HG03175 (cell line): ENCODE results near the gene TMC4.

ENCODE experiments used
- ATAC-seq: cut with Tn5 transposase; IDR thresholded peaks from one replicate; pipeline ENCODE4 v1.9.1; 2021; ENCODE audit warnings: mild to moderate bottlenecking, moderate library complexity; ENCODE audit not compliant: unreplicated experiment

Gene TMC4

GRCh38 chr19:54136086-54136863, 36.7 kb downstream of the TMC4 start:
- ATAC-seq: no peak

- no peak for ATAC-seq
Observed at GRCh38 chr19:54133957-54134590, 38.9 kb downstream of the TMC4 start.

- no peak for ATAC-seq
Observed at GRCh38 chr19:54133312-54133956, 39.5 kb downstream of the TMC4 start.

GRCh38 chr19:54129617-54129996, 43.4 kb downstream of the TMC4 start:
- ATAC-seq: no peak

GRCh38 chr19:54128796-54129616, 44.0 kb downstream of the TMC4 start:
- no peak for ATAC-seq

- no peak for ATAC-seq
Observed at GRCh38 chr19:54128441-54128725, 44.6 kb downstream of the TMC4 start.

GRCh38 chr19:54127688-54128440, 45.1 kb downstream of the TMC4 start:
- no peak for ATAC-seq

GRCh38 chr19:54125713-54126112, 47.2 kb downstream of the TMC4 start:
- ATAC-seq: no peak

GRCh38 chr19:54124393-54124792, 48.6 kb downstream of the TMC4 start:
- no peak for ATAC-seq

- ATAC-seq: no peak
Observed at GRCh38 chr19:54123682-54124081, 49.3 kb downstream of the TMC4 start.

- ATAC-seq: no peak
Observed at GRCh38 chr19:54121259-54121658, 51.7 kb downstream of the TMC4 start.

- ATAC-seq: peak; percentile 77
Observed at GRCh38 chr19:54115109-54116063, 57.6 kb downstream of the TMC4 start, which contains the start of the genes PRPF31 and TFPT. TSS of gene PRPF31 (plus strand) at chr19:54115754. CDS start at chr19:54118279, 2,525 bp downstream. TSS of gene TFPT (minus strand) at chr19:54115657. CDS start at chr19:54115269, 388 bp downstream.

GRCh38 chr19:54114340-54115108, 58.4 kb downstream of the TMC4 start:
- ATAC-seq: peak; percentile 32
